ENCODE results near the gene PPP1R11. TPM values are rescaled to one million over a fixed set of nuclear protein-coding genes. Genes with fewer than 3 reads are reported as not detected.
A peak's percentile ranks its signal among the peaks of the same experiment; 100 is the strongest.

PPP1R11 gene
- total and polyA plus RNA-seq, 9 of the 15 experiments (the other 6 are each of a cell fraction or from before 2014, with no cell fraction given): 17.8 to 94.8 (median 44.6) TPM

DNA sequence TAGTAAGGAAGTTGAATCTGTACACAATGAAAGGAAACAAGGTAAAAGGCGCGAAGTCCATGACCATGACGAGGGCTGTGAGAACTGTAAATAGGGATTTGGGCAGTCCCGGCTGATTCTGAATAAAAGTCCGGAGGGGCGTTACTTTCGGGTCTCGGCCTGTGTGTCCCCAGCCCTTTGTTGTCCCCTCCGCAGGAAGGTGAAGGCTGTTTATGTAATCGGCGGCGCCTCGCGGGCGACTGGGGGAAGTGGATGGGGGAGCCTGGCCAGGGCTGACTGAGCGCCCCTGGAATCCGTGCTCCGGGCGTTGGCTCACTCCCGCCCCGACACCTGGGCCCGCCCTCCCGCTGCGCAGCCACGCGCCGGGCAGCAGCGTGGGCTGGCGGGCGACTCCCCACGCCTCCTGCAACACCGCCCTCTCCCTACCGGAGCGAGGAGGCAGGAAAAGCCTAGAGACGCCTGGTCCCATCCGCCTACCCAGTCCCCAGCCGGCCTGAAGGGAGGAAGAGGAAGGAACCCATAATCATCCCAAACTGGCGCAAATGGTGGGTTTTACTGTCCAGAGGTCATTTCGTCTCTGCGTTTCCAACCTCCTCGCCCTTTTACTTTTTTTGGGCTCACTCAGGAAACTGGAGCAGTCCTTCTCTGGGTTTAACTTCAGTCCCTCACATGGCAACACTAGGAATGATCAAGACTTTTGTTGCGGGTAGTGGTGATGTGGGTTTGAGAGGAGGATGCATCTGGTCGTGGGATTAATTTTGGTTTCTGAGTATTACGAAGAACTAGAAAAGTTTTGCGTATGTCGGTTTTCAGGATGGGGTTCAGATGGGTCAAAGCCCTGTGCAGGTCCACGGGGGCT, 33.8 kb downstream of the PPP1R11 start (continued):
- TF ChIP-seq, protein P1, sequence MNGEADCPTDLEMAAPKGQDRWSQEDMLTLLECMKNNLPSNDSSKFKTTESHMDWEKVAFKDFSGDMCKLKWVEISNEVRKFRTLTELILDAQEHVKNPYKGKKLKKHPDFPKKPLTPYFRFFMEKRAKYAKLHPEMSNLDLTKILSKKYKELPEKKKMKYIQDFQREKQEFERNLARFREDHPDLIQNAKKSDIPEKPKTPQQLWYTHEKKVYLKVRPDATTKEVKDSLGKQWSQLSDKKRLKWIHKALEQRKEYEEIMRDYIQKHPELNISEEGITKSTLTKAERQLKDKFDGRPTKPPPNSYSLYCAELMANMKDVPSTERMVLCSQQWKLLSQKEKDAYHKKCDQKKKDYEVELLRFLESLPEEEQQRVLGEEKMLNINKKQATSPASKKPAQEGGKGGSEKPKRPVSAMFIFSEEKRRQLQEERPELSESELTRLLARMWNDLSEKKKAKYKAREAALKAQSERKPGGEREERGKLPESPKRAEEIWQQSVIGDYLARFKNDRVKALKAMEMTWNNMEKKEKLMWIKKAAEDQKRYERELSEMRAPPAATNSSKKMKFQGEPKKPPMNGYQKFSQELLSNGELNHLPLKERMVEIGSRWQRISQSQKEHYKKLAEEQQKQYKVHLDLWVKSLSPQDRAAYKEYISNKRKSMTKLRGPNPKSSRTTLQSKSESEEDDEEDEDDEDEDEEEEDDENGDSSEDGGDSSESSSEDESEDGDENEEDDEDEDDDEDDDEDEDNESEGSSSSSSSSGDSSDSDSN (IDR thresholded peaks at IDR 0.05; ENCODE audit: borderline replicate concordance in 1 of 2, low read depth in 2 of 2, low read length in 2 of 2): no peak
- TF ChIP-seq, protein P2, sequence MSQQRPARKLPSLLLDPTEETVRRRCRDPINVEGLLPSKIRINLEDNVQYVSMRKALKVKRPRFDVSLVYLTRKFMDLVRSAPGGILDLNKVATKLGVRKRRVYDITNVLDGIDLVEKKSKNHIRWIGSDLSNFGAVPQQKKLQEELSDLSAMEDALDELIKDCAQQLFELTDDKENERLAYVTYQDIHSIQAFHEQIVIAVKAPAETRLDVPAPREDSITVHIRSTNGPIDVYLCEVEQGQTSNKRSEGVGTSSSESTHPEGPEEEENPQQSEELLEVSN (IDR thresholded peaks at IDR 0.05; ENCODE audit: borderline replicate concordance in 1 of 2, extremely low read depth in 1 of 2, insufficient read depth in 1 of 2, insufficient read length in 1 of 2, low read depth in 1 of 2, low read length in 1 of 2, poor library complexity in 1 of 2, severe bottlenecking in 1 of 2): peak in 1 of 2 experiments; percentile 80
- TF ChIP-seq, protein P3, sequence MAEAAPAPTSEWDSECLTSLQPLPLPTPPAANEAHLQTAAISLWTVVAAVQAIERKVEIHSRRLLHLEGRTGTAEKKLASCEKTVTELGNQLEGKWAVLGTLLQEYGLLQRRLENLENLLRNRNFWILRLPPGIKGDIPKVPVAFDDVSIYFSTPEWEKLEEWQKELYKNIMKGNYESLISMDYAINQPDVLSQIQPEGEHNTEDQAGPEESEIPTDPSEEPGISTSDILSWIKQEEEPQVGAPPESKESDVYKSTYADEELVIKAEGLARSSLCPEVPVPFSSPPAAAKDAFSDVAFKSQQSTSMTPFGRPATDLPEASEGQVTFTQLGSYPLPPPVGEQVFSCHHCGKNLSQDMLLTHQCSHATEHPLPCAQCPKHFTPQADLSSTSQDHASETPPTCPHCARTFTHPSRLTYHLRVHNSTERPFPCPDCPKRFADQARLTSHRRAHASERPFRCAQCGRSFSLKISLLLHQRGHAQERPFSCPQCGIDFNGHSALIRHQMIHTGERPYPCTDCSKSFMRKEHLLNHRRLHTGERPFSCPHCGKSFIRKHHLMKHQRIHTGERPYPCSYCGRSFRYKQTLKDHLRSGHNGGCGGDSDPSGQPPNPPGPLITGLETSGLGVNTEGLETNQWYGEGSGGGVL (CRISPR knock-in tag; IDR thresholded peaks at IDR 0.05): no peak
- TF ChIP-seq TEAD2 (tag; IDR thresholded peaks at IDR 0.05) (no peak), PHF21A (IDR thresholded peaks at IDR 0.05; ENCODE audit: borderline replicate concordance, low read depth) (no peak), CHCHD3 (CRISPR knock-in tag; IDR thresholded peaks at IDR 0.05) (no peak), MCM3 (IDR thresholded peaks at IDR 0.05) (no peak), PCBP2 (IDR thresholded peaks at IDR 0.05; ENCODE audit: low read depth, low read length, poor library complexity, severe bottlenecking) (no peak), RHOXF2B (CRISPR knock-in tag; conservative IDR thresholded peaks at IDR 0.05) (no peak), ZBED1 (IDR thresholded peaks at IDR 0.05) (no peak), ZNF232 (CRISPR knock-in tag; IDR thresholded peaks at IDR 0.05) (no peak), NRF1 (conservative IDR thresholded peaks at IDR 0.05 in 1 of 2, IDR thresholded peaks at IDR 0.05 in 1 of 2) (peak; percentile 32 to 48; a peak in 3 of 4 replicates), ZFPM2 (CRISPR knock-in tag; IDR thresholded peaks at IDR 0.05) (no peak), CREM (IDR thresholded peaks at IDR 0.05; ENCODE audit: low read depth) (peak; percentile 31; the same call in 1 of the 2 replicates), SNRNP70 (optimal IDR thresholded peaks at IDR 0.05; ENCODE audit: low read depth, low read length) (no peak), ZNF347 (CRISPR knock-in tag; IDR thresholded peaks at IDR 0.05; ENCODE audit: low read depth) (no peak)
- TF ChIP-seq, protein P4, sequence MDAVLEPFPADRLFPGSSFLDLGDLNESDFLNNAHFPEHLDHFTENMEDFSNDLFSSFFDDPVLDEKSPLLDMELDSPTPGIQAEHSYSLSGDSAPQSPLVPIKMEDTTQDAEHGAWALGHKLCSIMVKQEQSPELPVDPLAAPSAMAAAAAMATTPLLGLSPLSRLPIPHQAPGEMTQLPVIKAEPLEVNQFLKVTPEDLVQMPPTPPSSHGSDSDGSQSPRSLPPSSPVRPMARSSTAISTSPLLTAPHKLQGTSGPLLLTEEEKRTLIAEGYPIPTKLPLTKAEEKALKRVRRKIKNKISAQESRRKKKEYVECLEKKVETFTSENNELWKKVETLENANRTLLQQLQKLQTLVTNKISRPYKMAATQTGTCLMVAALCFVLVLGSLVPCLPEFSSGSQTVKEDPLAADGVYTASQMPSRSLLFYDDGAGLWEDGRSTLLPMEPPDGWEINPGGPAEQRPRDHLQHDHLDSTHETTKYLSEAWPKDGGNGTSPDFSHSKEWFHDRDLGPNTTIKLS (IDR thresholded peaks at IDR 0.05; ENCODE audit: borderline replicate concordance, low read depth): no peak
- TF ChIP-seq, protein P5, sequence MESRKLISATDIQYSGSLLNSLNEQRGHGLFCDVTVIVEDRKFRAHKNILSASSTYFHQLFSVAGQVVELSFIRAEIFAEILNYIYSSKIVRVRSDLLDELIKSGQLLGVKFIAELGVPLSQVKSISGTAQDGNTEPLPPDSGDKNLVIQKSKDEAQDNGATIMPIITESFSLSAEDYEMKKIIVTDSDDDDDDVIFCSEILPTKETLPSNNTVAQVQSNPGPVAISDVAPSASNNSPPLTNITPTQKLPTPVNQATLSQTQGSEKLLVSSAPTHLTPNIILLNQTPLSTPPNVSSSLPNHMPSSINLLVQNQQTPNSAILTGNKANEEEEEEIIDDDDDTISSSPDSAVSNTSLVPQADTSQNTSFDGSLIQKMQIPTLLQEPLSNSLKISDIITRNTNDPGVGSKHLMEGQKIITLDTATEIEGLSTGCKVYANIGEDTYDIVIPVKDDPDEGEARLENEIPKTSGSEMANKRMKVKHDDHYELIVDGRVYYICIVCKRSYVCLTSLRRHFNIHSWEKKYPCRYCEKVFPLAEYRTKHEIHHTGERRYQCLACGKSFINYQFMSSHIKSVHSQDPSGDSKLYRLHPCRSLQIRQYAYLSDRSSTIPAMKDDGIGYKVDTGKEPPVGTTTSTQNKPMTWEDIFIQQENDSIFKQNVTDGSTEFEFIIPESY (CRISPR knock-in tag; IDR thresholded peaks at IDR 0.05): peak; percentile 63
